Hematopoietic multipotent progenitor cell treated with erythropoietin and hydrocortisone succinate and interleukin-3 and kit ligand, for 15 days (in vitro differentiated cells): ENCODE results near the gene CNKSR3.

ENCODE experiments used
- DNase-seq: peaks from one replicate; pipeline ENCODE4 v3.0.0-alpha.2; 2015; ENCODE audit warnings: low spot score

Gene CNKSR3

DNA sequence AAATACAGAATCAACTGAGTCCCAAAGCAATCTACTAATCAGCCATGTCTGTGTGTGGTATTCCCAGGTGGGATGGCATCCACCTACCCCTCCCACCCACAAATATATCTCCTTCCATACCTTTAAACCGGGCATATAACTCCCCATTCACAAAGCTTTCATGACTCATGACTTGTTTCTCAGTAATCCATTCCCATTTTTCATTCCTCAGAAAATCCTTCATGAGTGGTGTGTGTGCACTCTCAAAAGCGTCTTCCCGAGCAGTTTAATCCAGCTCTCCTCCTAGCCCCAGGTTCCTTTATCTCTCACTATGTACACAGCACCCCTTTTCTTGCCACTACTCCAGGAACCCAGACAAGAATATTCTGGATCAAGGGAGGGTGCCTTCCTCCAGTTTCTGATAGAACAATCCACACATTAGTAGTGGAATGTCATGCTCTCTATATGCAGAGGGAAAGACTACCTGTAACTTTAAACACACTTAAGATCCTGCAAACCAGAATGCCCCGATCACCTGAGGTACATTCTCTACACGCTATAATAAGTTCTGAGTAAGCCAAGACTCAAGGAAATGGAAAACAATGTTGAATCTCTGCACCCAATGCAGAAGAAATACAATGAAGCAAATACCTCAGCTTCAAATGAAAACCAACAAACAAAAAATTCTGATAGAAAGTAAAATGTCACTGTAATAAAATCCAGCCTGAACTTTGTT, 98.2 kb downstream of the CNKSR3 start:
- DNase-seq = no peak

- DNase-seq = no peak
Observed at GRCh38 chr6:154411076-154411475, 99.4 kb downstream of the CNKSR3 start.

DNA sequence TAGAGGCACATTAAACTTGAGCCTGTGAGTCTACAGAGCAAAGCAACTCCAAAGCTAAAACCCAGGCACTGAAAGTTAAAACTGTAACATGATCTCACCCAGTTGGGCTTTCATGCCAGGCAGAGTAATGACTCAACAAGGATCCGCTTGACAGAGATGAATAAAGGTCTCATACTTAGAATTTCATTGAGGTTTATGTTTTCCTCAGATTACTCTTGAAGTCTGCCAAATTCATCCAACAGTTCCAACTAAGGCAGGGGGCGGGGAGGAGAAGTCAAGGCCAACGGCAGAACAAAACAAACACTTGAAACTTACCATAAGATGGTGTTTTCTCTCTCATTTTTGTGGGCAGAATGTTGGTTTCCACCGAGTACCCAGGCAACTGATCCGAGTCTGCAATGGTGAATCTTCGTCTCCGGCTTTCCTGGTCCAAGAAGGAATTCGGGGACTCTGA, 99.8 kb downstream of the CNKSR3 start:
- DNase-seq = no peak

DNA sequence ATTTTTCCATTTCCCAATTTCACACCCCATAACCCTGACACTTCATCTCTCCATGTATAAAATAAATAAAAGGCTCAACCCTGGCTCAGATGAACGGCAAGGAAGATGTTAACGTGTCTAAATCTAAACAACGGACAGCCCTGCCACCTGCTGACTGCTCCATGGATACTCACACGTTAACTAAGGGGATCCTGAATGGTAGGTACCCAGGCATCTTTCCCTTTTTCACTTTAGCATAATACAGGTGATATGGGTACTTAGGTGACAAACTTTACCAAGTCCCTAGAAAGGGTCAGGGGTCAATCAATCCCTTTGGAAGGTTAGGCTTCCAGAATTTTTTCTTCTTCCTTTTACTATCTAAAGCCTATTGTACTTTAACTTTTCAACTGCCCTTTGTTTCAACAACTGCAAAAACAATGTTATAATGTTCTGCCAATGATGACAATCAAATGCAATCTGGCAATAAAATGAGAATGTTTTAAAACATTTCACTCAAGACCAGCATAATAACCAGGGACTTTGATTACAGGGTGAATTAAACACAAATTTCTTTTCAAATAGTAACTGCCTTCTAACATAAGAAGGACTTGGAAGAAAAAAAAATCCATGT, 101.5 kb downstream of the CNKSR3 start:
- no peak for DNase-seq

GRCh38 chr6:154407440-154407839, 103.0 kb downstream of the CNKSR3 start:
- DNase-seq = no peak

GRCh38 chr6:154406869-154407268, 103.6 kb downstream of the CNKSR3 start:
- no peak for DNase-seq

DNA sequence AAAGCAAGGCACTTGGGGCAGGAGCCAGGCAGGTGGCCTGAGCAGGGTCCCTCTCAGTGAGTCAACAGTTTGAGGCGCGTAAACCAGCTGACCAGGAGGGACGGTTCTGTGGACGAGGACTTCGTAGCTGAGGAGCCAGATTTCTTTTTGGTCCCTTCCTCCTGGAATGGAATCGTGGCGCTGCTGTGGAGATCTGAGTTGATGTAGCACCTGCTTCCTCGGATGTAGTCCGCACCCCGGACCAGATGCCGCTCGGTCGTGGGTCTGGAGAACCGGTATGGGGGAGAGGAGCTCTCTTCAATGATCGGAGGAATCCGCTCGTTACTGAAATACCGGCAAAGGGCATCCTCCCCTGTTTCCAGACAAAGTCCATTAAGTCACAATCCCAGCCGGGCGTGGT, 104.2 kb downstream of the CNKSR3 start:
- DNase-seq = no peak

DNA sequence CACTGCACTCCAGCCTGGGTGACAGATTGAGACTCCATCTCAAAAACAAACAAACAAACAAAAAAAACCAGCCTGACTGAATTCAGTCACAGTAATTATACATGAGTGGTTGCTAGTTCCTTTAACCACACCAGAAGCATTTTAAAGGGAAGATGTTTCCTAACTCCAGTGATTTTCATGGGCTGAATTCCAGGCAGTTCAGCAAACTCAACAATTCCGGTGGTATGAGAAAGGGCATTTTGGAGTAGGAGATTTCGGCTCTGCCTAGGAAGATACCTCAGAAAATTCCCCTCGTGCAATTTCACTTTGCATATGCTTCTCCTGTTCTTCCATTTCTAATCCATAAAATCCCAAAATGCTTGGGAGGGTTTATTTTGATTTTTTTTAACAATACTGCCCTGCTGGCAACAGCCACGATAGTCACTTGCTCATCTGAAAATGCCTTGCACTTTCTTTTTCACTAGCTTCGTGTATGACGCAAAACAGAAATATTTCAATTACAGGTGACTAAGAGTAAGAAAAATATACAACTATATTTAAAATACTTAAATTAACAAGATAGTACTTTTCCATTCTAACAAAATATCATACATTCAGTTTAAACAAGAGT, 105.6 kb downstream of the CNKSR3 start:
- no peak for DNase-seq

GRCh38 chr6:154403788-154404187, 106.7 kb downstream of the CNKSR3 start:
- DNase-seq = no peak

DNA sequence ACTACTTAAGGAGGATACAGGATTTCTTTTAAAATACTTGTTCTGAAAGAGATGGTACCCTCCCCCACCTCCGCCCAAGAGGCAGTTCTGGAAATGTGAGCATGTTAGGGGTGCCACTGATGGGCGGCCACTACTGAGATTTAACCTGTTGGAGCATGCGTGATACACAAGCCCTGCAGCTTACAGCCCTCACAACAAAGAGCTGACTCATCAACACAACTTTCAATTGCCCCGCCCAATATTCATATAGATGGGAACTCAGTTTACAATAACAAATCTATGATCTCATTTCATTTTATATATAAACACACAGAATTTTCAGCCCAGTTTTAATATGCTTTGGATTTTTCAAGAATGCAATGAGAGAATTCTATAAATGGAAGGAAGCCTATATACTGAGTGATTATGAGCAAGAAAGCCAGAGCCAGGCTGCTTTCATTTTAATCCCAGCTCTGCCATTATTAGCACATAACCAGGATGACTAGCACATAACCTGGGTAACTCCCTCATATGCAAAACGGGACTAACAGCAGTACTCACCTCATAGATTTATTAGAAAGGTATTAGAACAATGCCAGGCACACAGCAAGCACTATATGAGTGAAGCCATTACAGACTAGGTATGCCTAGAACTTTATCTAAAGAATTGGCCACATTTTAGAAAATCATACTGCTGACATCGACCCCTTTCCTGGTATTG, 108.3 kb downstream of the CNKSR3 start:
- DNase-seq = no peak

DNA sequence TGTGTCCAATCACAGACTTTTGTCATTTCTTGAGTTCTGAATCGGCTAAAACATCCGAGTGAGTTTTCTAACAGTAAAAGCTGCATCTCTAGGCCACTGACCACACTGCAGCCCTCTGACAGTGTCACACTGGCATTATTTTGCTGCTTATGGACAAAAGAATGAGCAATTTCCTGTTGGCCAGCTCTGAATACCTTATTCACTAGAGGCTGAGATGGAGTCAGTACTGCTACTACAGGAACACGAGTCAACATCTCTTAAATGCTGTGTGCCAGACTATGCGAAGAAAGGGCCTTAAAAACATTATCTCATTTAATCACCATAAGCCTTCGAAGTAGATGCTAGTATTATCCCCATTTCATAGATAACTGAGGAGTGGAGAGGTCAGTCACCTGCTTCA, 111.4 kb downstream of the CNKSR3 start:
- no peak for DNase-seq

- DNase-seq = no peak
Observed at GRCh38 chr6:154397491-154398195, 112.8 kb downstream of the CNKSR3 start.

- no peak for DNase-seq
Observed at GRCh38 chr6:154395878-154396277, 114.6 kb downstream of the CNKSR3 start.

DNA sequence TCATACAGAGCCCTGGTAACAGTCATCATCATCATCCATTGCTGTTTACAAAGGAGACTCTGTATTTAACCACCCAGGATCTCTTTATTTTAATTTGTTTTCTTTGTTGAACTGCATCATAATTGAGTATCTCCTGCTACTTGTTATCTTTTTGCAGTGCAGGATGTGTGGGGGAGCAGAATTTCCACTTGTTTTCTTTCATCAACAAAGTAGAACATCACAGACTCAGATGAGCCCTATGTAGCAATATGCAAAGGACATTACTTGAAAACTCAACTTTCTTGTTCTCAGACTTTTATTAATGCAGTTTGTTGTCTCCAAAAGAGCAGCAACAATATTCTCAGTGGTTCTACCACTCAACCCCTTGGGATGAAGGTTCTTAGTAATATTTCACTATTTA, 115.2 kb downstream of the CNKSR3 start:
- DNase-seq = no peak

- DNase-seq = no peak
Observed at GRCh38 chr6:154394571-154394970, 115.9 kb downstream of the CNKSR3 start.

DNA sequence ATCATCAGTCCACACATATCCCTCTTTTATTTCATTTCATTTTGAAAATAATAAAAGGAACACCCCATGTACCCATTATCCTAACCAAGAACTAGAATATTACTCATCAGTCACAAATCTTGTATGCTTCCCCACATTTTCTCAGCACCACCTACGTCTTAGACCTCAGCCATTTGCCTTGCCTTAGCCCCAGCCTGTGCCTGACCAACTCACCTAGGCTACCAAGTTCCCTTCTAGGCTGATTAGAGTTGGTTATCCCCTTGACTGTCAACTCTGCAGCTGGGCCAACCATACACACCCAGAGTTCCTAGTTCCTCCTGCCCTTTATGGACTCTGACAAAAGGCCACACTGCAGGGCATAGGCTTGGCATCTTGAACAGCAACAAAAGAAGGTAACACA, 120.5 kb downstream of the CNKSR3 start:
- no peak for DNase-seq

DNA sequence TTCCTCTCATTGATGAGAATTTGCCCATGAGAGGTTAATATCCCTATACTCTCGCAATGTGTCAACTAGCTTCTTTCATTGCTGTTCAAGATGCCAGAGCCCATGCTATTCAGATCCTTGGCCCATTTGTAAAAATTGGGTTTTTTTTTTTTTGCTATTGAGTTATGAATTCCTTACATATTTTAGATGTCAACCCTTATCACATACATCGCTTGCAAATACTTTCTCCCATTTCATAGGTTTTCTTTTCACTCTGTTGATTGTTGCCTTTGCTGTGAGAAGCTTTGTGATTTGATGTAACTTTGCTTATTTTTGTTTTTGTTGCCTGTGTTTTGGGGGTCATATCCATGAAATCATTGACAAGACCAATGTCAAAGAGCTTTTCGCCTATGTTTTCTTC, 121.7 kb downstream of the CNKSR3 start:
- no peak for DNase-seq

- DNase-seq = no peak
Observed at GRCh38 chr6:154386848-154387717, 123.4 kb downstream of the CNKSR3 start.

- no peak for DNase-seq
Observed at GRCh38 chr6:154384191-154384590, 126.3 kb downstream of the CNKSR3 start.

- no peak for DNase-seq
Observed at GRCh38 chr6:154383273-154383672, 127.2 kb downstream of the CNKSR3 start.

- no peak for DNase-seq
Observed at GRCh38 chr6:154382740-154383139, 127.7 kb downstream of the CNKSR3 start.
